H1 (cell line): ENCODE measurements around the gene MAMSTR. TPM values are rescaled to one million over a fixed set of nuclear protein-coding genes. Genes with fewer than 3 reads are reported as not detected.

ENCODE experiments used
- CTCF ChIA-PET: fragments of 300-600 bp; sonication (Branson Sonifier 250); formaldehyde crosslinking; loops from one replicate; lab custom pipeline; 2021; ENCODE audit not compliant: partially characterized antibody; lab: Charles Lee
- POLR2A ChIA-PET: fragments of 300-600 bp; sonication (Branson Sonifier 250); formaldehyde crosslinking; loops from one replicate; lab custom pipeline; 2021; ENCODE audit warnings: inconsistent platforms; ENCODE audit not compliant: partially characterized antibody; lab: Charles Lee
- DNase-seq, 2 experiments: peaks; one replicate each; pipeline versions ENCODE4 v3.0.0 to v3.0.0-alpha.2; 2010 to 2022; ENCODE audit warnings: low spot score in 2 of 2, low read depth in 1 of 2, mixed read lengths in 1 of 2
- FAIRE-seq: peaks from 2 replicates; lab custom pipeline; 2011; peaks lifted over from hg19 to GRCh38; lab: Jason Lieb, UNC
- H2AFZ ChIP-seq: 2 replicates; pipeline ENCODE4 v1.8.1; 2012; ENCODE audit warnings: low read length, inconsistent platforms
- H2AK5ac ChIP-seq: 2 replicates; pipeline ENCODE4 v1.6.1; 2013; ENCODE audit warnings: low read depth, low read length
- H2BK120ac ChIP-seq: replicated peaks from 2 replicates; pipeline ENCODE3; 2013; ENCODE audit warnings: low read depth, low read length, inconsistent platforms
- H2BK12ac ChIP-seq: 2 replicates; pipeline ENCODE4 v1.6.1; 2013; ENCODE audit warnings: low read depth, low read length
- H2BK15ac ChIP-seq: 2 replicates; pipeline ENCODE4 v1.6.1; 2013; ENCODE audit warnings: low read length
- H2BK20ac ChIP-seq: 2 replicates; pipeline ENCODE4 v1.6.1; 2013; ENCODE audit warnings: low read length
- H2BK5ac ChIP-seq: 2 replicates; pipeline ENCODE4 v1.6.1; 2013; ENCODE audit warnings: low read depth, low read length
- H3K14ac ChIP-seq: 2 replicates; pipeline ENCODE4 v1.6.1; 2013; ENCODE audit warnings: inconsistent platforms; ENCODE audit not compliant: insufficient read length
- H3K18ac ChIP-seq: 2 replicates; pipeline ENCODE4 v1.6.1; 2013; ENCODE audit warnings: low read length; ENCODE audit errors: extremely low read depth
- H3K23ac ChIP-seq: 2 replicates; pipeline ENCODE4 v1.6.1; 2013; ENCODE audit warnings: inconsistent platforms; ENCODE audit not compliant: insufficient read length
- H3K23me2 ChIP-seq: 2 replicates; pipeline ENCODE4 v1.6.1; 2013; ENCODE audit warnings: low read depth, low read length
- H3K27ac ChIP-seq: 2 replicates; pipeline ENCODE4 v1.6.1; 2011; ENCODE audit warnings: low read depth, low read length, inconsistent platforms
- H3K27me3 ChIP-seq, 4 experiments: replicated peaks in 1 of 4; 1 replicate in 1 of 4; 2 replicates in 3 of 4; pipeline versions ENCODE4 v1.6.1 to v1.8.1; 2011 to 2013; ENCODE audit warnings: low read length in 3 of 4, mild to moderate bottlenecking in 3 of 4, inconsistent platforms in 2 of 4, mixed read lengths in 2 of 4, moderate library complexity in 1 of 4; ENCODE audit not compliant: control insufficient read depth in 3 of 4, insufficient read depth in 3 of 4; ENCODE audit errors: extremely low read depth in 1 of 4
- H3K36me3 ChIP-seq, 4 experiments: 2 replicates each; pipeline versions ENCODE4 v1.6.1 to v1.8.1; 2011 to 2013; ENCODE audit warnings: mild to moderate bottlenecking in 4 of 4, low read length in 3 of 4, moderate library complexity in 2 of 4, control low read depth in 1 of 4, inconsistent platforms in 1 of 4; ENCODE audit not compliant: insufficient read depth in 4 of 4, control insufficient read depth in 2 of 4
- H3K4ac ChIP-seq: replicated peaks from 2 replicates; pipeline ENCODE3; 2013; ENCODE audit warnings: low read length, low read depth, mixed read lengths, inconsistent platforms; ENCODE audit not compliant: insufficient read length
- H3K4me1 ChIP-seq, 4 experiments: replicated peaks in 1 of 4; 1 replicate in 1 of 4; 2 replicates in 3 of 4; pipeline versions ENCODE4 v1.6.1 to v1.8.1; 2011 to 2013; ENCODE audit warnings: low read length in 3 of 4, inconsistent platforms in 2 of 4, mixed read lengths in 1 of 4; ENCODE audit not compliant: insufficient read depth in 4 of 4, control insufficient read depth in 3 of 4
- H3K4me2 ChIP-seq, 2 experiments: 2 replicates each; pipeline versions ENCODE4 v1.6.1 to v1.8.1; 2011 to 2013; ENCODE audit warnings: low read depth in 2 of 2, low read length in 2 of 2, control low read depth in 1 of 2, inconsistent platforms in 1 of 2, mild to moderate bottlenecking in 1 of 2; ENCODE audit not compliant: insufficient read depth in 1 of 2
- H3K4me3 ChIP-seq, 4 experiments: fragments of 200-600, 300-600 bp in 1 of 4; sonication (generic), shearing (Covaris generic), sonication (Bioruptor Twin) in 1 of 4; 2 replicates each; pipeline versions ENCODE4 v1.5.1 to v1.8.1; 2011 to 2016; ENCODE audit warnings: low read length in 4 of 4, low read depth in 3 of 4, control low read depth in 2 of 4, inconsistent platforms in 2 of 4, mild to moderate bottlenecking in 2 of 4, mixed read lengths in 1 of 4, moderate library complexity in 1 of 4; ENCODE audit not compliant: insufficient read depth in 2 of 4; ENCODE audit errors: extremely low read depth in 1 of 4
- H3K56ac ChIP-seq: replicated peaks from 2 replicates; pipeline ENCODE3; 2013; ENCODE audit warnings: low read depth, mild to moderate bottlenecking, mixed read lengths, low read length, inconsistent platforms; ENCODE audit not compliant: insufficient read length
- H3K79me1 ChIP-seq: 2 replicates; pipeline ENCODE4 v1.6.1; 2013; ENCODE audit warnings: low read depth, low read length, control low read depth
- H3K79me2 ChIP-seq, 2 experiments: 2 replicates each; pipeline versions ENCODE4 v1.6.1 to v1.8.1; 2012 to 2013; ENCODE audit warnings: low read length in 2 of 2, mild to moderate bottlenecking in 2 of 2, inconsistent platforms in 1 of 2; ENCODE audit not compliant: insufficient read depth in 2 of 2, control insufficient read depth in 1 of 2
- H3K9ac ChIP-seq, 4 experiments: replicated peaks in 1 of 4; 1 replicate in 1 of 4; 2 replicates in 3 of 4; pipeline versions ENCODE4 v1.6.1 to v1.8.1; 2011 to 2013; ENCODE audit warnings: low read depth in 3 of 4, low read length in 3 of 4, control low read depth in 2 of 4, mild to moderate bottlenecking in 2 of 4, moderate library complexity in 2 of 4, inconsistent platforms in 1 of 4; ENCODE audit errors: extremely low read depth in 1 of 4
- H3K9me3 ChIP-seq, 2 experiments: 2 replicates each; pipeline versions ENCODE4 v1.6.1 to v1.8.1; 2012 to 2013; ENCODE audit warnings: mild to moderate bottlenecking in 2 of 2, moderate library complexity in 2 of 2, control low read depth in 1 of 2, inconsistent platforms in 1 of 2, low read depth in 1 of 2, low read length in 1 of 2, mixed read lengths in 1 of 2; ENCODE audit not compliant: insufficient read depth in 2 of 2
- H4K20me1 ChIP-seq, 2 experiments: replicated peaks in 1 of 2; 2 replicates each; pipeline versions ENCODE3 to v1.8.1; 2011 to 2013; ENCODE audit warnings: inconsistent platforms in 2 of 2, low read length in 2 of 2, mild to moderate bottlenecking in 1 of 2; ENCODE audit not compliant: insufficient read depth in 2 of 2, control insufficient read depth in 1 of 2
- H4K5ac ChIP-seq: 2 replicates; pipeline ENCODE4 v1.6.1; 2013; ENCODE audit warnings: low read length, low read depth, mixed read lengths, inconsistent platforms; ENCODE audit not compliant: insufficient read length
- H4K8ac ChIP-seq: 2 replicates; pipeline ENCODE4 v1.8.0; 2013; ENCODE audit warnings: mild to moderate bottlenecking, moderate library complexity, low read length, inconsistent platforms; ENCODE audit not compliant: insufficient read depth; ENCODE audit errors: extremely low read depth
- H4K91ac ChIP-seq: replicated peaks from 2 replicates; pipeline ENCODE3; 2013; ENCODE audit warnings: low read length, mixed read lengths, inconsistent platforms; ENCODE audit not compliant: insufficient read length
- BRCA1 ChIP-seq: IDR thresholded peaks from 2 replicates; pipeline ENCODE4 v1.6.1; 2012; ENCODE audit warnings: low read depth, low read length, improper control_type of control experiment
- CTCF ChIP-seq, 3 experiments: IDR thresholded peaks; 1 replicate in 2 of 3; 2 replicates in 1 of 3; pipeline versions ENCODE4 v1.5.1 to v1.6.1; 2011; ENCODE audit warnings: low read length in 3 of 3, mild to moderate bottlenecking in 3 of 3, inconsistent platforms in 2 of 3, low read depth in 1 of 3, moderate library complexity in 1 of 3; ENCODE audit not compliant: insufficient read depth in 1 of 3; ENCODE audit errors: control extremely low read depth in 1 of 3
- E2F6 ChIP-seq: IDR thresholded peaks from 2 replicates; pipeline ENCODE4 v1.6.1; 2012; ENCODE audit warnings: inconsistent platforms
- EP300 ChIP-seq, 2 experiments: IDR thresholded peaks; 1 replicate in 1 of 2; 2 replicates in 1 of 2; pipeline ENCODE4 v1.6.1; 2011 to 2012; ENCODE audit warnings: low read depth in 2 of 2, low read length in 2 of 2, mild to moderate bottlenecking in 2 of 2, borderline replicate concordance in 1 of 2, inconsistent platforms in 1 of 2, moderate library complexity in 1 of 2
- KDM4A ChIP-seq: IDR thresholded peaks from one replicate; pipeline ENCODE4 v1.7.1; 2012; ENCODE audit warnings: low read depth, mild to moderate bottlenecking, moderate library complexity, low read length, inconsistent platforms; ENCODE audit not compliant: severe bottlenecking
- RAD21 ChIP-seq, 2 experiments: IDR thresholded peaks in 1 of 2; conservative IDR thresholded peaks in 1 of 2; 2 replicates each; pipeline ENCODE4 v1.6.1; 2011; ENCODE audit warnings: low read depth in 2 of 2, low read length in 2 of 2, improper control_type of control experiment in 1 of 2, inconsistent platforms in 1 of 2, mild to moderate bottlenecking in 1 of 2, moderate library complexity in 1 of 2
- SP2 ChIP-seq: IDR thresholded peaks from 2 replicates; pipeline ENCODE4 v1.6.1; 2012; ENCODE audit warnings: mild to moderate bottlenecking, low read length, inconsistent platforms
- WGBS, 2 experiments: shearing (Covaris generic) in 1 of 2; methylation state at CpG; one replicate each; pipeline versions ENCODE4 v1.1.6 to v1.1.7; 2013 to 2015; ENCODE audit warnings: low lambda C conversion rate in 2 of 2, mixed read lengths in 2 of 2, inconsistent platforms in 1 of 2, low coverage in 1 of 2, missing lambda C conversion rate in 1 of 2; ENCODE audit not compliant: insufficient replicate concordance in 2 of 2, insufficient coverage in 1 of 2, insufficient read length in 1 of 2; ENCODE audit errors: extremely low coverage in 1 of 2, missing lambda C conversion rate in 1 of 2; 5-methylcytosine and 5-hydroxymethylcytosine counted together
- polyA plus RNA-seq, 7 experiments: library from polyadenylated mRNA; depleted of rRNA in 3 of 7; stranded (reverse) in 5 of 7; unstranded in 2 of 7; fragments of >200 nt in 5 of 7; fragments of 200-250 nt in 2 of 7; gene quantifications; 1 replicate in 5 of 7; 2 replicates in 1 of 7; 4 replicates in 1 of 7; pipeline versions ENCODE4 v1.2.1 to v1.2.3, GENCODE V29; 2011 to 2013; ENCODE audit warnings: missing spikeins in 2 of 7, mixed read lengths in 2 of 7
- total RNA-seq: library from RNA; stranded (reverse); fragmentation: NEBNext Ultra II Directional; extraction: Animal tissue kit (Norgen Biotek cat#: 25700); gene quantifications from 2 replicates; pipeline ENCODE4 v1.2.1, GENCODE V29; 2021

The MAMSTR gene
- total and polyA plus RNA-seq, 2 of the 8 experiments (the other 6 are each of a cell fraction or from before 2014, with no cell fraction given) = 2.0 to 2.3 TPM

- WGBS, 2 experiments = 91% methylated on average over 10 of the region's 11 CpGs; no CpG with 5 or more reads in 1 of the 2 experiments
- Histone ChIP-seq H4K91ac (peak overlapping the region; percentile 52), H2BK15ac (peak overlapping the region; percentile 88; the same call in 1 of the 2 replicates), H4K8ac (0 out of 2 replicates have a peak overlapping the region, but pooled peaks have one; percentile 3), H2BK5ac (peak overlapping the region; percentile 93; the same call in 1 of the 2 replicates), H2BK120ac (no peak overlapping the region), H2BK12ac (peak overlapping the region; percentile 94), H2AFZ (no peak overlapping the region), H3K23ac (no peak overlapping the region), H3K4me3 (no peak overlapping the region; a peak in 1 of 8 replicates), H3K4me1 (peaks cover 3 to 23% (median 16%) of the 10 kb centered on the region in 4 experiments), H2AK5ac (peak overlapping the region; percentile 68), H3K14ac (no peak overlapping the region), H3K27me3 (no peaks in the 10 kb centered on the region), H3K9ac (no peak overlapping the region; a peak in 1 of 7 replicates), H4K5ac (peak overlapping the region; percentile 27), H3K9me3 (no peaks in the 10 kb centered on the region), H3K18ac (peak overlapping the region; percentile 93; the same call in 1 of the 2 replicates), H3K56ac (no peak overlapping the region), H3K79me2 (peaks cover 0 to 9% of the 10 kb centered on the region in 2 experiments; a peak in 2 of 4 replicates), H3K23me2 (peaks cover 11% of the 10 kb centered on the region), H3K36me3 (peaks cover 0 to under 1% (median 0%) of the 10 kb centered on the region in 4 experiments; a peak in 1 of 8 replicates), H3K4me2 (peak overlapping the region in 1 of 2 experiments; percentile 98; a peak in 2 of 4 replicates), H3K79me1 (peaks cover 3% of the 10 kb centered on the region; the same call in 1 of the 2 replicates), H3K4ac (no peak overlapping the region), H4K20me1 (no peaks in the 10 kb centered on the region), H3K27ac (no peak overlapping the region; the same call in 1 of the 2 replicates), H2BK20ac (0 out of 2 replicates have a peak overlapping the region, but pooled peaks have one; percentile 80)
- ChIA-PET POLR2A (interaction anchor here (0.8 to 2.4 kb wide), 13 partner anchors 9 to 142 kb away, joined by 3 to 11 read pairs (median 4); no protein-coding TSS in a partner anchor), CTCF (interaction anchor here (0.5 to 1.3 kb wide), 2 partner anchors 32 to 37 kb away, joined by 3 read pairs; no protein-coding TSS in a partner anchor)
- no peak for FAIRE-seq
- DNase-seq = no peak
- TF ChIP-seq E2F6 (no peak), KDM4A (peak; percentile 4), BRCA1 (no peak), CTCF (IDR thresholded peaks at IDR 0.05; ENCODE audit: control extremely low read depth in 1 of 3, insufficient read depth in 1 of 3, low read depth in 1 of 3, low read length in 3 of 3) (peak in 1 of 3 experiments; percentile 15; a peak in 1 of 4 replicates), RAD21 (IDR thresholded peaks at IDR 0.05 in 1 of 2, conservative IDR thresholded peaks at IDR 0.05 in 1 of 2; ENCODE audit: low read depth in 2 of 2, low read length in 2 of 2) (peak in 1 of 2 experiments; percentile 17; a peak in 1 of 4 replicates), SP2 (no peak), EP300 (IDR thresholded peaks at IDR 0.05; ENCODE audit: borderline replicate concordance in 1 of 2, low read depth in 2 of 2, low read length in 2 of 2) (no peak)
These were observed 36.7 kb upstream of the MAMSTR start for GRCh38 chr19:48756212-48756611.
